Stimulated activated CD8-positive, alpha-beta memory T cell treated with anti-CD3 and anti-CD28 coated beads, Interleukin-7, amount 100 ng/mL, for 48 hours (primary cell): ENCODE data around the gene CCR7.

Source experiments
- DNase-seq, 2 donors: peaks; one replicate each; pipeline ENCODE4 v3.0.0-alpha.2; 2020; ENCODE audit warnings: low read depth in 1 of 2; ENCODE audit errors: extremely low read depth in 1 of 2

Gene CCR7

GRCh38 chr17:40538936-40539705, 26.2 kb downstream of the CCR7 start:
- DNase-seq = no peak

- no peak for DNase-seq
These were observed 27.0 kb downstream of the CCR7 start for GRCh38 chr17:40538019-40538935.

GRCh38 chr17:40536295-40537171, 28.7 kb downstream of the CCR7 start:
- DNase-seq = no peak

GRCh38 chr17:40535924-40536294, 29.4 kb downstream of the CCR7 start:
- no peak for DNase-seq

GRCh38 chr17:40535438-40535837, 29.8 kb downstream of the CCR7 start:
- no peak for DNase-seq

GRCh38 chr17:40534371-40535189, 30.7 kb downstream of the CCR7 start:
- no peak for DNase-seq

GRCh38 chr17:40533896-40534295, 31.4 kb downstream of the CCR7 start:
- no peak for DNase-seq

GRCh38 chr17:40532520-40533253, 32.6 kb downstream of the CCR7 start:
- DNase-seq = no peak

- peak; percentile 59 to 87 for DNase-seq
These were observed 34.0 kb downstream of the CCR7 start for GRCh38 chr17:40531051-40531991.

- DNase-seq = no peak
These were observed 34.7 kb downstream of the CCR7 start for GRCh38 chr17:40530531-40530994.

GRCh38 chr17:40529991-40530390, 35.3 kb downstream of the CCR7 start:
- no peak for DNase-seq

GRCh38 chr17:40528692-40529417, 36.4 kb downstream of the CCR7 start:
- no peak for DNase-seq

GRCh38 chr17:40526668-40527067, 38.6 kb downstream of the CCR7 start:
- no peak for DNase-seq

GRCh38 chr17:40525294-40525693, 40.0 kb downstream of the CCR7 start:
- DNase-seq = no peak

- DNase-seq = no peak
These were observed 40.9 kb downstream of the CCR7 start for GRCh38 chr17:40524243-40524965.

GRCh38 chr17:40522961-40523310, 42.3 kb downstream of the CCR7 start:
- no peak for DNase-seq
